Measurements from ENCODE around the gene PCP4L1. TPM values are rescaled to one million over a fixed set of nuclear protein-coding genes. Genes with fewer than 3 reads are reported as not detected.

Gene PCP4L1
- total and polyA plus RNA-seq, 2 donors, result 2.4 to 8.9 TPM

GRCh38 chr1:161226759-161227158 lies 31.8 kb upstream of the PCP4L1 start:
- H3K4me3 ChIP-seq (ENCODE audit: low read length in 2 of 2), result peak overlapping the region in 1 of 2 donors; percentile 54
- peaks cover 15 to 23% of the 10 kb centered on the region in 2 donors for H3K36me3 ChIP-seq (ENCODE audit: control insufficient read depth in 2 of 2, insufficient read depth in 2 of 2, low read length in 1 of 2)
- no peaks in the 10 kb centered on the region for H3K9me3 ChIP-seq (ENCODE audit: control insufficient read depth in 2 of 2, insufficient read depth in 1 of 2, low read length in 1 of 2)
- WGBS, result 81% methylated on average over 3 of the region's 3 CpGs
- peaks cover 8 to 30% of the 10 kb centered on the region in 2 donors for H3K4me1 ChIP-seq (ENCODE audit: control insufficient read depth in 2 of 2, insufficient read depth in 2 of 2, low read length in 2 of 2)
- H3K27me3 ChIP-seq (ENCODE audit: control insufficient read depth in 2 of 2, insufficient read depth in 1 of 2, low read length in 1 of 2), result no peaks in the 10 kb centered on the region
- no peak overlapping the region for H3K27ac ChIP-seq (ENCODE audit: low read depth in 1 of 2, low read length in 1 of 2)
- DNase-seq (ENCODE audit: low read depth in 6 of 9, low spot score in 9 of 9), result no peak

- DNase-seq (ENCODE audit: low read depth in 6 of 9, low spot score in 9 of 9), result peak; percentile 62 to 92 (median 80)
- Histone ChIP-seq H3K9me3 (ENCODE audit: control insufficient read depth in 2 of 2, insufficient read depth in 1 of 2, low read length in 1 of 2) (no peaks in the 10 kb centered on the region), H3K4me1 (ENCODE audit: control insufficient read depth in 2 of 2, insufficient read depth in 2 of 2, low read length in 2 of 2) (peaks cover 8 to 30% of the 10 kb centered on the region in 2 donors), H3K36me3 (ENCODE audit: control insufficient read depth in 2 of 2, insufficient read depth in 2 of 2, low read length in 1 of 2) (peaks cover 15 to 23% of the 10 kb centered on the region in 2 donors), H3K4me3 (ENCODE audit: low read length in 2 of 2) (peak overlapping the region in 1 of 2 donors; percentile 28), H3K27ac (ENCODE audit: low read depth in 1 of 2, low read length in 1 of 2) (peak overlapping the region; percentile 12 to 20), H3K27me3 (ENCODE audit: control insufficient read depth in 2 of 2, insufficient read depth in 1 of 2, low read length in 1 of 2) (no peaks in the 10 kb centered on the region)
- WGBS, result 37% methylated on average over 11 of the region's 11 CpGs
Measured at GRCh38 chr1:161227196-161227871, 31.2 kb upstream of the PCP4L1 start.

GRCh38 chr1:161228032-161228431 lies 30.5 kb upstream of the PCP4L1 start:
- Histone ChIP-seq H3K4me3 (ENCODE audit: low read length in 2 of 2) (no peak overlapping the region), H3K9me3 (ENCODE audit: control insufficient read depth in 2 of 2, insufficient read depth in 1 of 2, low read length in 1 of 2) (no peaks in the 10 kb centered on the region), H3K4me1 (ENCODE audit: control insufficient read depth in 2 of 2, insufficient read depth in 2 of 2, low read length in 2 of 2) (peaks cover 8 to 30% of the 10 kb centered on the region in 2 donors), H3K27me3 (ENCODE audit: control insufficient read depth in 2 of 2, insufficient read depth in 1 of 2, low read length in 1 of 2) (no peaks in the 10 kb centered on the region), H3K36me3 (ENCODE audit: control insufficient read depth in 2 of 2, insufficient read depth in 2 of 2, low read length in 1 of 2) (peaks cover 15 to 23% of the 10 kb centered on the region in 2 donors), H3K27ac (ENCODE audit: low read depth in 1 of 2, low read length in 1 of 2) (peak overlapping the region in 1 of 2 donors; percentile 20)
- no peak for DNase-seq (ENCODE audit: low read depth in 6 of 9, low spot score in 9 of 9)
- WGBS, result 87% methylated on average over 7 of the region's 7 CpGs

GRCh38 chr1:161229896-161230295 lies 28.6 kb upstream of the PCP4L1 start:
- Histone ChIP-seq H3K36me3 (ENCODE audit: control insufficient read depth in 2 of 2, insufficient read depth in 2 of 2, low read length in 1 of 2) (peaks cover 15 to 23% of the 10 kb centered on the region in 2 donors), H3K9me3 (ENCODE audit: control insufficient read depth in 2 of 2, insufficient read depth in 1 of 2, low read length in 1 of 2) (no peaks in the 10 kb centered on the region), H3K4me1 (ENCODE audit: control insufficient read depth in 2 of 2, insufficient read depth in 2 of 2, low read length in 2 of 2) (peaks cover 8 to 30% of the 10 kb centered on the region in 2 donors), H3K4me3 (ENCODE audit: low read length in 2 of 2) (no peak overlapping the region), H3K27ac (ENCODE audit: low read depth in 1 of 2, low read length in 1 of 2) (no peak overlapping the region), H3K27me3 (ENCODE audit: control insufficient read depth in 2 of 2, insufficient read depth in 1 of 2, low read length in 1 of 2) (no peaks in the 10 kb centered on the region)
- WGBS, result 92% methylated on average over 3 of the region's 3 CpGs
- DNase-seq (ENCODE audit: low read depth in 6 of 9, low spot score in 9 of 9), result no peak

GRCh38 chr1:161230762-161231161 lies 27.8 kb upstream of the PCP4L1 start:
- no peak overlapping the region for H3K4me3 ChIP-seq (ENCODE audit: low read length in 2 of 2)
- no peaks in the 10 kb centered on the region for H3K27me3 ChIP-seq (ENCODE audit: control insufficient read depth in 2 of 2, insufficient read depth in 1 of 2, low read length in 1 of 2)
- no peaks in the 10 kb centered on the region for H3K9me3 ChIP-seq (ENCODE audit: control insufficient read depth in 2 of 2, insufficient read depth in 1 of 2, low read length in 1 of 2)
- peaks cover 15 to 23% of the 10 kb centered on the region in 2 donors for H3K36me3 ChIP-seq (ENCODE audit: control insufficient read depth in 2 of 2, insufficient read depth in 2 of 2, low read length in 1 of 2)
- no peak overlapping the region for H3K27ac ChIP-seq (ENCODE audit: low read depth in 1 of 2, low read length in 1 of 2)
- DNase-seq (ENCODE audit: low read depth in 6 of 9, low spot score in 9 of 9), result no peak
- peaks cover 5 to 24% of the 10 kb centered on the region in 2 donors for H3K4me1 ChIP-seq (ENCODE audit: control insufficient read depth in 2 of 2, insufficient read depth in 2 of 2, low read length in 2 of 2)
- WGBS, result 98% methylated on average over 7 of the region's 7 CpGs

GRCh38 chr1:161233102-161233501 lies 25.4 kb upstream of the PCP4L1 start:
- 91% methylated on average over 9 of the region's 9 CpGs for WGBS
- H3K9me3 ChIP-seq (ENCODE audit: control insufficient read depth in 2 of 2, insufficient read depth in 1 of 2, low read length in 1 of 2), result no peaks in the 10 kb centered on the region
- no peaks in the 10 kb centered on the region for H3K27me3 ChIP-seq (ENCODE audit: control insufficient read depth in 2 of 2, insufficient read depth in 1 of 2, low read length in 1 of 2)
- no peak overlapping the region for H3K4me3 ChIP-seq (ENCODE audit: low read length in 2 of 2)
- H3K36me3 ChIP-seq (ENCODE audit: control insufficient read depth in 2 of 2, insufficient read depth in 2 of 2, low read length in 1 of 2), result peaks cover 15 to 22% of the 10 kb centered on the region in 2 donors
- peaks cover 0 to 2% of the 10 kb centered on the region in 2 donors for H3K4me1 ChIP-seq (ENCODE audit: control insufficient read depth in 2 of 2, insufficient read depth in 2 of 2, low read length in 2 of 2)
- H3K27ac ChIP-seq (ENCODE audit: low read depth in 1 of 2, low read length in 1 of 2), result no peak overlapping the region
- DNase-seq (ENCODE audit: low read depth in 6 of 9, low spot score in 9 of 9), result no peak

GRCh38 chr1:161235957-161236775 lies 22.4 kb upstream of the PCP4L1 start:
- H3K4me1 ChIP-seq (ENCODE audit: control insufficient read depth in 2 of 2, insufficient read depth in 2 of 2, low read length in 2 of 2), result no peaks in the 10 kb centered on the region
- WGBS, result 90% methylated on average over 5 of the region's 5 CpGs
- no peaks in the 10 kb centered on the region for H3K36me3 ChIP-seq (ENCODE audit: control insufficient read depth in 2 of 2, insufficient read depth in 2 of 2, low read length in 1 of 2)
- no peak for DNase-seq (ENCODE audit: low read depth in 6 of 9, low spot score in 9 of 9)
- no peak overlapping the region for H3K4me3 ChIP-seq (ENCODE audit: low read length in 2 of 2)
- no peaks in the 10 kb centered on the region for H3K27me3 ChIP-seq (ENCODE audit: control insufficient read depth in 2 of 2, insufficient read depth in 1 of 2, low read length in 1 of 2)
- no peak overlapping the region for H3K27ac ChIP-seq (ENCODE audit: low read depth in 1 of 2, low read length in 1 of 2)
- no peaks in the 10 kb centered on the region for H3K9me3 ChIP-seq (ENCODE audit: control insufficient read depth in 2 of 2, insufficient read depth in 1 of 2, low read length in 1 of 2)

GRCh38 chr1:161238039-161238473 lies 20.5 kb upstream of the PCP4L1 start, which contains the start of gene NR1I3:
Gene NR1I3 (minus strand): TSS chr1:161238203. CDS start chr1:161236565, 1,638 bp downstream.
- DNase-seq (ENCODE audit: low read depth in 6 of 9, low spot score in 9 of 9), result no peak
- Histone ChIP-seq H3K27ac (ENCODE audit: low read depth in 1 of 2, low read length in 1 of 2) (no peak within 1 kb of the TSS), H3K9me3 (ENCODE audit: control insufficient read depth in 2 of 2, insufficient read depth in 1 of 2, low read length in 1 of 2) (no peaks in the 10 kb centered on the region), H3K4me1 (ENCODE audit: control insufficient read depth in 2 of 2, insufficient read depth in 2 of 2, low read length in 2 of 2) (no peaks in the 10 kb centered on the region), H3K36me3 (ENCODE audit: control insufficient read depth in 2 of 2, insufficient read depth in 2 of 2, low read length in 1 of 2) (no peaks in the 10 kb centered on the region), H3K27me3 (ENCODE audit: control insufficient read depth in 2 of 2, insufficient read depth in 1 of 2, low read length in 1 of 2) (no peaks in the 10 kb centered on the region), H3K4me3 (ENCODE audit: low read length in 2 of 2) (no peak within 1 kb of the TSS)
- WGBS, result 95% methylated on average over 4 of the region's 4 CpGs

- 95% methylated on average over 3 of the region's 3 CpGs for WGBS
- Histone ChIP-seq H3K36me3 (ENCODE audit: control insufficient read depth in 2 of 2, insufficient read depth in 2 of 2, low read length in 1 of 2) (no peaks in the 10 kb centered on the region), H3K9me3 (ENCODE audit: control insufficient read depth in 2 of 2, insufficient read depth in 1 of 2, low read length in 1 of 2) (no peaks in the 10 kb centered on the region), H3K27me3 (ENCODE audit: control insufficient read depth in 2 of 2, insufficient read depth in 1 of 2, low read length in 1 of 2) (no peaks in the 10 kb centered on the region), H3K27ac (ENCODE audit: low read depth in 1 of 2, low read length in 1 of 2) (no peak overlapping the region), H3K4me3 (ENCODE audit: low read length in 2 of 2) (no peak overlapping the region), H3K4me1 (ENCODE audit: control insufficient read depth in 2 of 2, insufficient read depth in 2 of 2, low read length in 2 of 2) (no peaks in the 10 kb centered on the region)
- no peak for DNase-seq (ENCODE audit: low read depth in 6 of 9, low spot score in 9 of 9)
Measured at GRCh38 chr1:161241682-161242081, 16.9 kb upstream of the PCP4L1 start.
